ENCODE data around the gene GTSF1L.

Gene GTSF1L

GRCh38 chr20:43716757-43717615, 9.8 kb downstream of the GTSF1L start:
- no peak for DNase-seq

- no peak for DNase-seq
Measured at GRCh38 chr20:43716123-43716522, 10.7 kb downstream of the GTSF1L start.

GRCh38 chr20:43715511-43715910, 11.3 kb downstream of the GTSF1L start:
- DNase-seq = no peak

- DNase-seq = no peak
Measured at GRCh38 chr20:43715044-43715443, 11.8 kb downstream of the GTSF1L start.

DNA sequence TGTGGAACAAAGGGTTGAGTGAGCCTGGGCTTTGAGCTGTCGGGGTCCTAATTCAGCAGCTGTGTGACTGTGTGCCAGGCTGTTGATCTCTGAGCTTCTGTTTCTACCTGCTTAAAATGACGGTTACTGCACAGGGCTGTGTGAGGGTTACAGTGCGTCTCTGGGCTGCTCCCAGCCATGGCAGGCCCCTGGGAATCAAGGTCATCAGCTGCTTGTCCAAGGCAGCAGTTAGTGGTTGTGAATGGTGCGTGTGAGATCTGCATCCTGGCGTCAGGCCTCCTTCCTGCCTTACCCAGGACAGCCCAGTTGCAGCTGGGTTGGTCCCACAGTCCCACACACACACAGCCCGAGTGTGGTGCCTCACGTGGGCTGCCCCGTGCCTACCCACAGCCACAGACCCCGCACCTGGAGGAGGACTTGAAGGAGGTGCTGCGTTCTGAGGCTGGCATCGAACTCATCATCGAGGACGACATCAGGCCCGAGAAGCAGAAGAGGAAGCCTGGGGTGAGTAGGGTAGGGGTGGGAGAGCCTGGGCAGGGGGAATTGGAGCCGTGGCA, 15.6 kb downstream of the GTSF1L start:
- DNase-seq = no peak

- DNase-seq = no peak
Measured at GRCh38 chr20:43710370-43711044, 16.3 kb downstream of the GTSF1L start.

DNA sequence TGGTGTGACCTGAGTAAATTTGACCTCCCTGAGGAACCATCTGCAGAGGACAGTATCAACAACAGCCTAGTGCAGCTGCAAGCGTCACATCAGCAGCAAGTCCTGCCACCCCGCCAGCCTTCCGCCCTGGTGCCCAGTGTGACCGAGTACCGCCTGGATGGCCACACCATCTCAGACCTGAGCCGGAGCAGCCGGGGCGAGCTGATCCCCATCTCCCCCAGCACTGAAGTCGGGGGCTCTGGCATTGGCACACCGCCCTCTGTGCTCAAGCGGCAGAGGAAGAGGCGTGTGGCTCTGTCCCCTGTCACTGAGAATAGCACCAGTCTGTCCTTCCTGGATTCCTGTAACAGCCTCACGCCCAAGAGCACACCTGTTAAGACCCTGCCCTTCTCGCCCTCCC, 24.3 kb downstream of the GTSF1L start:
- no peak for DNase-seq

- no peak for DNase-seq
Measured at GRCh38 chr20:43700627-43701026, 26.2 kb downstream of the GTSF1L start.

DNA sequence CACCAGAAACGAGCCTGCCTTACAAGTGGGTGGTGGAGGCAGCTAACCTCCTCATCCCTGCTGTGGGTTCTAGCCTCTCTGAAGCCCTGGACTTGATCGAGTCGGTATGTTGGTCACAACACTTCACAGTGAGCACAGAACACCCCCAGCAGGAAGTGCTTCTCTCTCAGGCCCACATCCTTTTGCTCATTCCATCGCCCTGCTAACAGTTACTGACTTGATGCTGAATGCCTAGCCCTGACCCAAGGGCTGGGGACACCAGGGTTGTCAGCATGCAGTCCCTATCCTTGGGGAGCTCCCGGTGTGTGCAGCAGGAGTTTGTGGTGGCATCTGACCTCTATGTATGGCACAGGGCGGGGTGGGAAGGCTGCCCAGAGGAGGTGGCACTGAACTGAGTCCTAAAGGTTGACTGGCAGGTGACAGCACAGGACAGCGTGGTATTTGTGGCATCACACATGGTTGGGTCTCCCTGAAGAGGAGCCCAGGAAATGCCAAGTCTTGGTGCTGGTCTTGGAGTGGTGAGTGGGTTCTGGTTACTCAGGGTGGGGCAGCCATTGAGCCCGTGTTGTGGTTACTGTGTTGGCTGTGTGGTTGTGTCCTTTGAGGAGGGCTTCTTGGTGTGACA, 26.7 kb downstream of the GTSF1L start:
- DNase-seq = no peak

GRCh38 chr20:43695571-43695970, 31.2 kb downstream of the GTSF1L start:
- DNase-seq = no peak

- DNase-seq = no peak
Measured at GRCh38 chr20:43694763-43695162, 32.0 kb downstream of the GTSF1L start.

DNA sequence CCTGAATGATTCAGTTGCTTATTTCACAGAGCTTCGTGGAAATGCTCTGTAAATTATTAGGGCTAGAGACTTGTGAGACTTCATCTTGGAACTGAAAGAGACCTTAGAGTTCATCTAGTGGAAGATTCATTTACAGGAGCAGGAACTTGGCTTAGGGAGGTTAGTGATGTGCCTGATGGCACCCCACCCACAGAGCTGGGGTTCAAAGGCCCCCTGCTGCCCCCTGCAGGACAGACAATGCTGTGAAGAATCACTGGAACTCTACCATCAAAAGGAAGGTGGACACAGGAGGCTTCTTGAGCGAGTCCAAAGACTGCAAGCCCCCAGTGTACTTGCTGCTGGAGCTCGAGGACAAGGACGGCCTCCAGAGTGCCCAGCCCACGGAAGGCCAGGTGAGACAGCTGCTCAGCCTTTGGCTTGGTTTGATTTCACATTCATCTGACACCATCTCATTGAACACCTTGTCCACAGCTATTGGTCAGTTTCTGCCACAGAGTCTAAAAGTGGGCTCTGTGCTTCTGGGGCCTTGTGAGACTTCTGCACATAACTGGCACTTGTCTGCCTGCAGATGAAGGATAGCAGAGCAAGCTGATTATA, 34.8 kb downstream of the GTSF1L start:
- peak in 18 of 58 donors; percentile 1 to 24 (median 7) for DNase-seq

- DNase-seq = no peak
Measured at GRCh38 chr20:43690943-43691598, 35.7 kb downstream of the GTSF1L start.

GRCh38 chr20:43689165-43689564, 37.6 kb downstream of the GTSF1L start:
- no peak for DNase-seq

GRCh38 chr20:43686820-43687219, 40.0 kb downstream of the GTSF1L start:
- no peak for DNase-seq

DNA sequence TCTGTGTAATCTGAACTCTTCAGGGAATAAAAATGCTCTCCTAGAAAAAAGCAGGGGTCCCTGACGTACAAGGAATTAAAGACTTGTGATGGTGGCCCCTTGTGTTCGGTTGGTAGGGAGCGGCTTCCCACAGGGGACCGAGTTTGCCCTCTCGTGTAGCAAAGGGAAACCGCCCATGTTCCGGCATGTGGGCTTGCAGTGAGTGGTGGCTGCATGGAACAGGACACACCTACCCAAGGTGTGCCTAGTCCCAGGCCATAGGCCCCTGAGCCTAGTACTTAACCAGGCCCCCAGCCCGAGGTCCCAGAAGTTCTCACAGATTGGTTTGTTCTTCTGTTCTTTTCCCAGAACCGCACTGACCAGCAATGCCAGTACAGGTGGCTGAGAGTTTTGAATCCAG, 44.4 kb downstream of the GTSF1L start:
- DNase-seq = no peak

DNA sequence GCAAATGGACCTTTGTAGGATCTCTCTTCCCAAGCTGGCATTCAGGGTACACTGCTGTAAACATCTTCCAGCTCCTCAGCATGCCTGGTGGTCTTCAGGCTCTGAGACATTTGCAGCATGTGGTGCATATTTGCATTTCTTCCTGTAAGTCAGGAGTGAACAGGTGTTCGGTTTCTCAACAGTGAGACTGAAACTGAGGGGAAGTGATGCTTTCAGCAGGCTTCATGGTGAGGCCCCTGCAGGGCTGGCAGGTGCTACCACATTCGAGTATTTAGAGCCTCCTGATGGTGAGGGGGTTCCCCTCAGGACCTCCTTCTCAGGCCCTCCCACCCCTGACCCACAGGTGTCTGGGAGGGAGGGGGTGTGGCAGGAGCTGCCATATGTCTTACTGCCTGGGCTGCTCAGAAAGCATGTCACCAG, 44.8 kb downstream of the GTSF1L start:
- DNase-seq = no peak

- no peak for DNase-seq
Measured at GRCh38 chr20:43681468-43681942, 45.3 kb downstream of the GTSF1L start.

- DNase-seq = no peak
Measured at GRCh38 chr20:43680981-43681380, 45.8 kb downstream of the GTSF1L start.

DNA sequence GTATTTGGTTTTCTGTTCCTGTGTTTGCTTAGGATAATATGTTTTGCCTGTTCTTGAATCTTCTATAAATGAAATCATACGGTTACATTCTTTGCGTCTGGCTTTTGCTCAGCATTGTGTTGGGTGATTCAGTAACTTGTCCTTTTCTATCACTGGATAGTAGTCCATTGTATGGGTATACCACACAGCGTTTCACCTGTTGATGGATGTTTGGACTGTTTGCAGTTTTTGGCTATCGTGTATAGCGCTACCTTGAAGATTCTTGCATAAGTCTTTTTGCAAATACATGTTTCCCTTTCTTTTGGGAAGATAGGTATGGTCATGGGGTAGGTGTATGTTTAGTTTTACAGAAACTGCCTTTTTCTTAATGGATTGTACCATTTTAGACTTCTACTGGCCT, 50.4 kb downstream of the GTSF1L start:
- no peak for DNase-seq
